Activated T-helper 1 cell treated with anti-CD3 and anti-CD28 coated beads, Interleukin-2, amount 50 U/mL, for 16 hours (primary cell): ENCODE measurements around the gene S1PR4.
"Not testable (repeated sequence)": the region's sequence is repeated elsewhere in the genome, so short reads cannot be mapped to it uniquely, and the experiment has no call there.

Source experiments
- DNase-seq, 2 donors: peaks; one replicate each; pipeline ENCODE4 v3.0.0-alpha.2; 2020; ENCODE audit warnings: low read depth in 1 of 2, low spot score in 1 of 2

Gene S1PR4

GRCh38 chr19:3151563-3152418 is 26.8 kb upstream of the S1PR4 start:
- DNase-seq, result no peak

GRCh38 chr19:3152419-3152780 is 26.2 kb upstream of the S1PR4 start:
- no peak for DNase-seq

GRCh38 chr19:3153286-3154230 is 25.0 kb upstream of the S1PR4 start:
- DNase-seq, result no peak

GRCh38 chr19:3154447-3154846 is 24.1 kb upstream of the S1PR4 start:
- DNase-seq, result not testable (repeated sequence)

- DNase-seq, result peak; percentile 44 to 64
These were observed 23.4 kb upstream of the S1PR4 start for GRCh38 chr19:3154957-3155736.

- DNase-seq, result no peak
These were observed 21.3 kb upstream of the S1PR4 start for GRCh38 chr19:3157096-3157845.

- no peak for DNase-seq
These were observed 19.0 kb upstream of the S1PR4 start for GRCh38 chr19:3159565-3159964.

GRCh38 chr19:3160219-3160618 is 18.4 kb upstream of the S1PR4 start:
- DNase-seq, result no peak

- DNase-seq, result no peak
These were observed 17.1 kb upstream of the S1PR4 start for GRCh38 chr19:3161453-3161852.

GRCh38 chr19:3162418-3163229 is 15.9 kb upstream of the S1PR4 start:
- no peak for DNase-seq

GRCh38 chr19:3163230-3163886 is 15.2 kb upstream of the S1PR4 start:
- peak; percentile 48 to 60 for DNase-seq

- no peak for DNase-seq
These were observed 14.6 kb upstream of the S1PR4 start for GRCh38 chr19:3163943-3164342.

- DNase-seq, result no peak
These were observed 10.9 kb upstream of the S1PR4 start for GRCh38 chr19:3167533-3168272.

GRCh38 chr19:3171894-3172672 is 6.5 kb upstream of the S1PR4 start:
- DNase-seq, result no peak

GRCh38 chr19:3172673-3173000 is 5.9 kb upstream of the S1PR4 start:
- DNase-seq, result not testable (repeated sequence)

- no peak for DNase-seq
These were observed 2.5 kb upstream of the S1PR4 start for GRCh38 chr19:3175781-3176714.
